COLO668 (cell line): ENCODE results near the gene NOPCHAP1.
A peak's percentile ranks its signal among the peaks of the same experiment; 100 is the strongest.

Source experiments
- DNase-seq: peaks from one replicate; lab custom pipeline; 2025; ENCODE audit not compliant: unreplicated experiment; lab: John Stamatoyannopoulos, UW

NOPCHAP1 gene

GRCh38 chr12:105018012-105018411, 31.9 kb downstream of the NOPCHAP1 start:
- no peak for DNase-seq

DNA sequence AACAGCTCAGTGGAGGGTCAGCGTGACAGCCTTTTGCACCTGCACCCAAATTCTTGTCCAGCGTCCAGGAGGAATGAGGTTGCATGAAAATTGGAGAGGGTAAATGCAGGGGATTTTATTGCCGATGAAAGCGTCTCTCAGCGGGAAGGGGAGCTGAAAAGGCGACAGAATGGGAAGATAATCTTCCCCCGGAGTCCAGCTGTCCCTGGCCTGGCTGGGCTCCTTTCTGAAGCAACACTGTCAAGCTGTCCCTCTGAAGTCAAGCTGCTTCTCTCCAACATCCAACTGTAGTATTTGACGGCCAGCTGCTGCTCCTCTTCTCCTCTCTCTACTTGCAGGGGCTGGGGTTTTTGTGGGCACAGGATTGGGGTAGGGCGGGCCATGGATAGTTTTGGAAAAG, 32.7 kb downstream of the NOPCHAP1 start:
- DNase-seq, result no peak

DNA sequence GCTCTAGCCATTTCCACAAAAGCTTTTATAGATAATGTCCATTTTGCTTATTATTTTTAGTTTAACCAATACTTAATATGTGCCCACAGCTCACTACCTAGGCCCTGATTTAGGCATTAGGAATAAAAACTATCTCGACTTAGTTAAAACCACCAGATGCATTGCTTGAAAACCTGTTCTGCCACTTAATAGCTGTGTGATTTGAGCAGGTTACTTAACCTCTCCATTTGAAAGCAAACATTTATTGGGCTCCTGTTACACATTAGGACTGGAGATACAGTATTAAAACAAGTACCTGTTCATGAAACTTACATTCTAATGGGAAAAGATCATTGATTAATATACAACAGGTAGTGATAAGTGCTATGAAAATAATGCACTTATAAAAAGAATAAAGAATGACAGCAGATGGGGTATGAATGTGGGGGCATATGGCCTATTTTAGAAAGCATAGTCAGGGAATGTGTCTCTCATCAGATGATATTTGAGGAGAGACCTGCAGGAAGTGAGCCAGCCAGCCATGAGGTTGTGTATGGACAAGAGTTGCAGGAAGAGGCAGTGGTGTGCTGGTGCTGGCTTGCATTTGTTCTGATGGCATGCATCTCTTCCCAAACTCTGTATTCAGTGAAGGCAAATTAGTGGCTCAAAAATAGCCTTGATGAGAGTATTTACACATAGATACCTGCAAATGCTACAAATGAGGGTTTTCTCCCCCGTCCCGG, 34.3 kb downstream of the NOPCHAP1 start:
- DNase-seq, result peak; percentile 29

DNA sequence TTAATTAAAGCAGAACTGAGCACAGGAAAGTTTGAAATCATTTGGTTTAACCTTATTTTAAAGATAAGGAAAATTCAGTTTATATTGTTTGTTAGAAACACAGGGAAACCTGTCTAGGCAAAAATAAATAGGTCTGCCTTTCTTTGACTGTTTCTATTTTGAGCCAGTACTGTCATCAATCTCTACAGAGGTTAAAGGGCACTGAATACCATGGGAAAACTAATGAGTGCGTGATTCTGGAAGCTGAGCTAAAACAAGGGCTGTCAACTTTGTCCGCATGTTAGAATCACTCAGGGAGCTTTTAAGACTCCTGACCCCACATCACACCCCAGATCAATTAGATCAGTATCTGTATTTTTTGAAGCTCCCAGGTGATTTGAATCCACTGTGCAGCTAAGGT, 38.8 kb downstream of the NOPCHAP1 start:
- no peak for DNase-seq

- DNase-seq, result no peak
Measured at GRCh38 chr12:105025890-105026289, 39.8 kb downstream of the NOPCHAP1 start.

- DNase-seq, result no peak
Measured at GRCh38 chr12:105026411-105026810, 40.3 kb downstream of the NOPCHAP1 start.

DNA sequence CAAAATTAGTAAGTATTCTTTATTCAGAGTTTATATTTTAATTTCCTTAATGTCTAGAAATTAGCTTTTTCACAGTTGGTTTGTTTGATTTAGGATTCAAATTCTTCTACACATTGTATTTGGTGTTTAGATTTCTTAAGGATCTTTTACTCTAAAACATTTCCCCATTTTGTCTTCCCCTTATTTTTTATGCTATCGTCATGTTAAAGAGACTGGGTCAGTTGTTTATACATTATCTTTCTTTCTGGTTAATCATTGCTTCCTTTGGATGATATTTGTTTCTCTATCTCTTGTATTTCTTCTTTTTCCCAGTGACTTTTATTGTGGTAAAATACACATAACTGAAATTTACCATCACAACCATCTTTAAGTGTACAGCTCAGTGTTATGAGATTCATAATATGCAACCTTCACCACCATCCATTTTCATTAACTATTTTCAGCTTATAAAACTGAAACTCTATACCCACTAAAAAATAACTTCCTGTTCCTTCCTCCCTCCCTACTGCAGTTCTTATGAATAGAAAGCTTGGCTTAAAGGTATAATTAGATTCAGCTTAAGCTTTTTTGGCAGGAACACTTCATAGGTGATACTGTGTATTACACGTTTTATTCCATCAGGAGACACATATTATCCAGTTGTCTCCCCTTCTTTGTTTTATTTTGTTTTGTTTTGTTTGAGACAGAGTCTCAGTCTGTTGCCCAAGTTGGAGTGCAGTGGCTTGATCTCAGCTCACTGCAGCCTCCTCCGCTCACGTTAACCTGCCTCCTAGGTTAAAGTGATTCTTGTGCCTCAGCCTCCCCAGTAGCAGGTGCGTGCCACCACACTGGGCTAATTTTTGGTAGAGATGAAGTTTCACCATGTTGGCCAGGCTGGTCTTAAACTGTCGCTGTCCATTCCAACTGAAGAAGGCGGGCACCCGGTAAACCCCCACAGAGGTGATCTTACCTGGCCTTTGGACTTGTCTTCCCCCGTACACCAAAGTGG, 45.0 kb downstream of the NOPCHAP1 start:
- DNase-seq, result no peak

GRCh38 chr12:105032703-105033357, 46.7 kb downstream of the NOPCHAP1 start:
- DNase-seq, result no peak

GRCh38 chr12:105033851-105034250, 47.7 kb downstream of the NOPCHAP1 start:
- DNase-seq, result no peak
